HFF-Myc (cell line): ENCODE results near the gene RPL38.

ENCODE experiments used
- DNase-seq: peaks from one replicate; pipeline ENCODE4 v3.0.0-alpha.2; 2011; ENCODE audit warnings: low read depth; ENCODE audit errors: extremely low read depth
- H3K4me3 ChIP-seq: replicated peaks from 2 replicates; pipeline ENCODE4 v1.5.1; 2011; ENCODE audit warnings: low read depth, mild to moderate bottlenecking, control low read depth, low read length
- CTCF ChIP-seq: IDR thresholded peaks from 2 replicates; pipeline ENCODE4 v1.5.1; 2012; ENCODE audit warnings: mild to moderate bottlenecking, low read depth, low read length, control low read depth; ENCODE audit errors: missing control alignments

RPL38 gene

GRCh38 chr17:74245871-74246270 is 42.4 kb downstream of the RPL38 start:
- DNase-seq, result no peak
- TF ChIP-seq CTCF, result no peak
- H3K4me3 ChIP-seq, result no peak overlapping the region

- H3K4me3 ChIP-seq, result no peak overlapping the region
- DNase-seq, result no peak
- no peak for TF ChIP-seq CTCF
These were observed 46.3 kb downstream of the RPL38 start for GRCh38 chr17:74249590-74250270.

- no peak for DNase-seq
- no peak overlapping the region for H3K4me3 ChIP-seq
- no peak for TF ChIP-seq CTCF
These were observed 47.0 kb downstream of the RPL38 start for GRCh38 chr17:74250324-74250995.

GRCh38 chr17:74251051-74251450 is 47.6 kb downstream of the RPL38 start:
- TF ChIP-seq CTCF, result no peak
- DNase-seq, result no peak
- H3K4me3 ChIP-seq, result no peak overlapping the region

- DNase-seq, result no peak
- no peak for TF ChIP-seq CTCF
- H3K4me3 ChIP-seq, result no peak overlapping the region
These were observed 48.1 kb downstream of the RPL38 start for GRCh38 chr17:74251569-74251968.

GRCh38 chr17:74252211-74252610 is 48.7 kb downstream of the RPL38 start:
- H3K4me3 ChIP-seq, result no peak overlapping the region
- no peak for DNase-seq
- TF ChIP-seq CTCF, result no peak
